ENCODE data around the gene RBM47. TPM values are rescaled to one million over a fixed set of nuclear protein-coding genes. Genes with fewer than 3 reads are reported as not detected.

The RBM47 gene
- total RNA-seq, 1 experiment from 2014 or later: 70.3 TPM

DNA sequence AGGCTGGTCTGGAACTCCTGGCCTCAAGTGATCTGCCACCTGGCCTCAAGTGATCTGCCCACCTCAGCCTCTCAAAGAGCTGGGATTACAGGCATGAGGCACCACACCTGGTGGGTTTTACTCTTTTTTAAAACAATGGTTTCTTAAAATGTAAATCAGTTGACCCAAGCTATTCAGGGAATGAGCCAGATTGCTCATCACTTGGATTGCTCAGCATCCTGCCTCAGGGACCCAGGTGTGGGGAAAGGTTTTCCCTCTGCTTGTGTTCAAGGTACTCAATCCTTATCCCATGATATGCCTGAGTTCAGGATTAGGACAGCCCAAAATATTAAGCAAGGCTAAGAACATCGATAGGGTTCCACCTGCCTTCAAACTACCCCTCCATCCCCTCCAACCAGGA lies 227.1 kb downstream of the RBM47 start:
- Histone ChIP-seq H4K91ac (ENCODE audit: insufficient read length, low read depth, low read length) (no peak overlapping the region), H4K8ac (replicated peaks; ENCODE audit: insufficient read length, low read depth, low read length) (no peak overlapping the region), H3K27ac (ENCODE audit: insufficient read length, low read depth, low read length) (no peak overlapping the region), H3K23me2 (ENCODE audit: insufficient read length, low read depth, low read length, poor library complexity, severe bottlenecking) (no peaks in the 10 kb centered on the region), H2AK5ac (ENCODE audit: insufficient read length, low read length) (no peak overlapping the region), H3K14ac (ENCODE audit: insufficient read depth, low read length) (no peak overlapping the region), H3T11ph (ENCODE audit: low read length) (no peak overlapping the region), H3K9me3 (ENCODE audit: control insufficient read depth, low read depth, low read length) (peaks cover 10% of the 10 kb centered on the region), H4K5ac (ENCODE audit: insufficient read length, low read depth, low read length) (no peak overlapping the region), H3K79me2 (ENCODE audit: insufficient read depth, low read length) (no peaks in the 10 kb centered on the region), H3K4me1 (ENCODE audit: insufficient read depth, low read length) (no peaks in the 10 kb centered on the region; the same call in 1 of the 2 replicates), H3K4me2 (ENCODE audit: insufficient read depth, insufficient read length, low read length) (no peak overlapping the region), H2BK12ac (ENCODE audit: insufficient read length, low read depth, low read length) (no peak overlapping the region), H2BK5ac (ENCODE audit: insufficient read length, low read length) (no peak overlapping the region), H2BK120ac (ENCODE audit: low read depth, low read length, poor library complexity, severe bottlenecking) (no peak overlapping the region), H2BK20ac (ENCODE audit: low read depth, low read length, poor library complexity, severe bottlenecking) (no peak overlapping the region), H3K23ac (ENCODE audit: insufficient read length, low read depth, low read length) (no peak overlapping the region), H4K20me1 (ENCODE audit: control insufficient read depth, insufficient read depth, insufficient read length) (no peaks in the 10 kb centered on the region), H3K56ac (ENCODE audit: insufficient read length, low read depth, low read length) (no peak overlapping the region), H3K9ac (ENCODE audit: extremely low read depth, insufficient read length, low read length) (no peak overlapping the region), H3K27me3 (ENCODE audit: insufficient read depth, low read length) (no peaks in the 10 kb centered on the region), H2AFZ (ENCODE audit: low read length) (no peak overlapping the region), H3K18ac (ENCODE audit: insufficient read length, low read depth, low read length) (no peak overlapping the region), H3K4ac (ENCODE audit: low read depth, low read length) (no peak overlapping the region), H3K79me1 (ENCODE audit: insufficient read depth, low read depth, low read length, poor library complexity, severe bottlenecking) (no peaks in the 10 kb centered on the region), H2BK15ac (ENCODE audit: low read depth, low read length) (no peak overlapping the region)
- peaks cover 21% of the 10 kb centered on the region in 2 experiments for H3K9me3 Mint-ChIP-seq
- H3K4me1 Mint-ChIP-seq: peaks cover 10 to 20% of the 10 kb centered on the region in 2 experiments
- no peak for DNase-seq
- H3K27ac Mint-ChIP-seq: no peak overlapping the region
- H3K36me3 Mint-ChIP-seq (ENCODE audit: insufficient read depth in 1 of 3, low read depth in 3 of 3): peaks cover 15 to 22% (median 19%) of the 10 kb centered on the region in 3 experiments
- no peak for TF ChIP-seq CTCF (conservative IDR thresholded peaks at IDR 0.05)
- no CpG with 5 or more reads among the region's 1 CpG for WGBS (ENCODE audit: extremely low coverage, insufficient read length, low lambda C conversion rate)
- H3K4me3 Mint-ChIP-seq: no peak overlapping the region
- H3K27me3 Mint-ChIP-seq (ENCODE audit: low read depth): no peaks in the 10 kb centered on the region; the same call in 1 of the 2 replicates

Measured in H9 (cell line).